ENCODE results near the gene CACNA1S. TPM values are rescaled to one million over a fixed set of nuclear protein-coding genes. Genes with fewer than 3 reads are reported as not detected.
A peak's percentile ranks its signal among the peaks of the same experiment; 100 is the strongest.

CACNA1S gene
- total and polyA plus RNA-seq, 2 of the 4 experiments (the other 2 are of a cell fraction), result not detected

DNA sequence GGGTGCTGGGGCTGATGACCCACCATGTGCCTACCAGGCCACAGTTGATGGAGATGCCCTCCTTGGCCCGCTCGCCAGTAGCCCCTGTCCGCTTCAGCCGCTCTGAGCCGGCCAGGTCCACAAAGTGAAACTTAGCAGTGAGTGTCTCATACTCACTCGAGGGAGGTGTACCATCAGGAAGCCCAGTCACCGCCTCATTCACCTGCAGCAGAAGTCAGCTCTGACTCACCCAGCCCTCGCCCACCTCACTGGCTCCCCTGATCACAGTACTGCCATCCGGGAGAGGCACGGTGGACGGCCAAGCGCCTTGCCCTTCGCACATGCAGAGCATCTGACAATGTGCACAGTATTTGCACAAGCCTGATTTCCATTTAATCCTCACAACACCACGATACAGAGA, 107.5 kb downstream of the CACNA1S start:
- 95% methylated on average over 9 of the region's 14 CpGs; no CpG with 5 or more reads in 1 of the 2 experiments for WGBS, 2 experiments (ENCODE audit: extremely low coverage in 2 of 2, insufficient read length in 1 of 2)
- dilution Hi-C loops (cut with HindIII; ENCODE audit: low sequenced_read_pairs, unreplicated experiment), result no loop called here
- Histone ChIP-seq H4K5ac (ENCODE audit: low read depth, low read length) (no peak overlapping the region), H4K20me1 (ENCODE audit: insufficient read depth, low read length) (no peaks in the 10 kb centered on the region), H3K9me1 (ENCODE audit: insufficient read depth, low read length) (no peaks in the 10 kb centered on the region), H3K27me3 (ENCODE audit: control insufficient read depth, insufficient read depth, low read length) (peaks cover 5% of the 10 kb centered on the region; the same call in 1 of the 2 replicates), H3K9me3 (ENCODE audit: control insufficient read depth, insufficient read depth, low read length) (no peaks in the 10 kb centered on the region), H3K79me1 (ENCODE audit: low read depth in 1 of 2, low read length in 2 of 2) (no peaks in the 10 kb centered on the region), H2BK5ac (ENCODE audit: low read depth, low read length, poor library complexity, severe bottlenecking) (no peak overlapping the region), H2AK9ac (replicated peaks; ENCODE audit: low read depth, low read length, poor library complexity) (peak overlapping the region; percentile 16), H3K4me1 (ENCODE audit: control insufficient read depth, insufficient read depth, low read length) (no peaks in the 10 kb centered on the region), H3K4me2 (ENCODE audit: low read depth, low read length) (no peak overlapping the region), H3K14ac (replicated peaks; ENCODE audit: low read depth, low read length) (no peak overlapping the region), H3K56ac (ENCODE audit: extremely low read depth, insufficient read depth, low read length) (no peak overlapping the region), H2BK120ac (ENCODE audit: low read depth, low read length) (no peak overlapping the region), H3K18ac (ENCODE audit: low read depth, low read length) (no peak overlapping the region), H2AFZ (replicated peaks; ENCODE audit: low read length, poor library complexity) (peak overlapping the region; percentile 32), H3K27ac (ENCODE audit: insufficient read depth, low read length) (no peak overlapping the region), H3K23ac (ENCODE audit: low read depth, low read length) (no peak overlapping the region), H3K36me3 (ENCODE audit: control insufficient read depth, insufficient read depth, low read length) (no peaks in the 10 kb centered on the region; the same call in 1 of the 2 replicates), H2AK5ac (ENCODE audit: low read depth, low read length) (no peak overlapping the region), H4K8ac (ENCODE audit: low read depth in 2 of 2, low read length in 2 of 2) (no peak overlapping the region), H3K4me3 (ENCODE audit: insufficient read depth, low read depth, low read length) (no peak overlapping the region), H3K9ac (ENCODE audit: low read depth, low read length) (no peak overlapping the region), H4K91ac (ENCODE audit: insufficient read depth, low read depth, low read length) (no peak overlapping the region), H2BK15ac (ENCODE audit: low read depth, low read length) (no peak overlapping the region), H3K4ac (ENCODE audit: low read depth, low read length) (no peak overlapping the region), H2BK20ac (ENCODE audit: low read depth, low read length) (no peak overlapping the region)
- DNase-seq (no peak), ATAC-seq (ENCODE audit: low read depth) (no peak)
- intact Hi-C loops (cut with micrococcal nuclease), result no loop called here
- TF ChIP-seq MAFK (IDR thresholded peaks at IDR 0.05; ENCODE audit: low read depth, low read length), result no peak
- TF ChIP-seq FOS (IDR thresholded peaks at IDR 0.05; ENCODE audit: low read depth, low read length), result no peak
- no peak for TF ChIP-seq RCOR1 (IDR thresholded peaks at IDR 0.05; ENCODE audit: insufficient replicate concordance, low read length)
- no peak for TF ChIP-seq POLR2A (IDR thresholded peaks at IDR 0.05; ENCODE audit: low read depth, low read length)
- TF ChIP-seq RAD21 (IDR thresholded peaks at IDR 0.05; ENCODE audit: low read length), result no peak
- TF ChIP-seq CHD1 (IDR thresholded peaks at IDR 0.05; ENCODE audit: low read depth, low read length), result no peak
- TF ChIP-seq, protein P1, sequence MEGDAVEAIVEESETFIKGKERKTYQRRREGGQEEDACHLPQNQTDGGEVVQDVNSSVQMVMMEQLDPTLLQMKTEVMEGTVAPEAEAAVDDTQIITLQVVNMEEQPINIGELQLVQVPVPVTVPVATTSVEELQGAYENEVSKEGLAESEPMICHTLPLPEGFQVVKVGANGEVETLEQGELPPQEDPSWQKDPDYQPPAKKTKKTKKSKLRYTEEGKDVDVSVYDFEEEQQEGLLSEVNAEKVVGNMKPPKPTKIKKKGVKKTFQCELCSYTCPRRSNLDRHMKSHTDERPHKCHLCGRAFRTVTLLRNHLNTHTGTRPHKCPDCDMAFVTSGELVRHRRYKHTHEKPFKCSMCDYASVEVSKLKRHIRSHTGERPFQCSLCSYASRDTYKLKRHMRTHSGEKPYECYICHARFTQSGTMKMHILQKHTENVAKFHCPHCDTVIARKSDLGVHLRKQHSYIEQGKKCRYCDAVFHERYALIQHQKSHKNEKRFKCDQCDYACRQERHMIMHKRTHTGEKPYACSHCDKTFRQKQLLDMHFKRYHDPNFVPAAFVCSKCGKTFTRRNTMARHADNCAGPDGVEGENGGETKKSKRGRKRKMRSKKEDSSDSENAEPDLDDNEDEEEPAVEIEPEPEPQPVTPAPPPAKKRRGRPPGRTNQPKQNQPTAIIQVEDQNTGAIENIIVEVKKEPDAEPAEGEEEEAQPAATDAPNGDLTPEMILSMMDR (conservative IDR thresholded peaks at IDR 0.05; ENCODE audit: low read depth, low read length), result no peak
- no peak for TF ChIP-seq MXI1 (IDR thresholded peaks at IDR 0.05; ENCODE audit: borderline replicate concordance, low read depth, low read length)
- TF ChIP-seq NFE2L2 (IDR thresholded peaks at IDR 0.05; ENCODE audit: low read depth, low read length), result no peak
- TF ChIP-seq MAZ (IDR thresholded peaks at IDR 0.05; ENCODE audit: borderline replicate concordance, low read depth, low read length), result no peak
- TF ChIP-seq, protein P2, sequence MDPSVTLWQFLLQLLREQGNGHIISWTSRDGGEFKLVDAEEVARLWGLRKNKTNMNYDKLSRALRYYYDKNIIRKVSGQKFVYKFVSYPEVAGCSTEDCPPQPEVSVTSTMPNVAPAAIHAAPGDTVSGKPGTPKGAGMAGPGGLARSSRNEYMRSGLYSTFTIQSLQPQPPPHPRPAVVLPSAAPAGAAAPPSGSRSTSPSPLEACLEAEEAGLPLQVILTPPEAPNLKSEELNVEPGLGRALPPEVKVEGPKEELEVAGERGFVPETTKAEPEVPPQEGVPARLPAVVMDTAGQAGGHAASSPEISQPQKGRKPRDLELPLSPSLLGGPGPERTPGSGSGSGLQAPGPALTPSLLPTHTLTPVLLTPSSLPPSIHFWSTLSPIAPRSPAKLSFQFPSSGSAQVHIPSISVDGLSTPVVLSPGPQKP (IDR thresholded peaks at IDR 0.05; ENCODE audit: borderline replicate concordance, low read depth, low read length), result no peak
- no peak for TF ChIP-seq BHLHE40 (IDR thresholded peaks at IDR 0.05; ENCODE audit: low read depth, low read length)
- no peak for TF ChIP-seq CEBPB (IDR thresholded peaks at IDR 0.05; ENCODE audit: low read depth, low read length)
- TF ChIP-seq RFX5 (IDR thresholded peaks at IDR 0.05; ENCODE audit: low read depth, low read length), result no peak
- TF ChIP-seq, protein P3, sequence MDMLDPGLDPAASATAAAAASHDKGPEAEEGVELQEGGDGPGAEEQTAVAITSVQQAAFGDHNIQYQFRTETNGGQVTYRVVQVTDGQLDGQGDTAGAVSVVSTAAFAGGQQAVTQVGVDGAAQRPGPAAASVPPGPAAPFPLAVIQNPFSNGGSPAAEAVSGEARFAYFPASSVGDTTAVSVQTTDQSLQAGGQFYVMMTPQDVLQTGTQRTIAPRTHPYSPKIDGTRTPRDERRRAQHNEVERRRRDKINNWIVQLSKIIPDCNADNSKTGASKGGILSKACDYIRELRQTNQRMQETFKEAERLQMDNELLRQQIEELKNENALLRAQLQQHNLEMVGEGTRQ (IDR thresholded peaks at IDR 0.05; ENCODE audit: low read depth, low read length), result no peak
- TF ChIP-seq SMC3 (IDR thresholded peaks at IDR 0.05; ENCODE audit: low read depth, low read length), result no peak
- no TSS peak for BruUV-seq (replicated peaks)
- CTCF ChIA-PET, result no interaction called here
- in situ Hi-C loops (cut with MboI; ENCODE audit: low sequenced_read_pairs), result no loop called here
- POLR2A ChIA-PET (ENCODE audit: unreplicated experiment), result no interaction called here

Data from IMR-90 (cell line).